GM18507 (cell line): ENCODE measurements around the gene NUP98.

Experiments
- DNase-seq: peaks from one replicate; pipeline ENCODE4 v3.0.0; 2011; ENCODE audit warnings: low read depth; ENCODE audit not compliant: insufficient read length; ENCODE audit errors: extremely low spot score
- FAIRE-seq: peaks from 2 replicates; lab custom pipeline; 2011; peaks lifted over from hg19 to GRCh38; lab: Jason Lieb, UNC

The NUP98 gene

DNA sequence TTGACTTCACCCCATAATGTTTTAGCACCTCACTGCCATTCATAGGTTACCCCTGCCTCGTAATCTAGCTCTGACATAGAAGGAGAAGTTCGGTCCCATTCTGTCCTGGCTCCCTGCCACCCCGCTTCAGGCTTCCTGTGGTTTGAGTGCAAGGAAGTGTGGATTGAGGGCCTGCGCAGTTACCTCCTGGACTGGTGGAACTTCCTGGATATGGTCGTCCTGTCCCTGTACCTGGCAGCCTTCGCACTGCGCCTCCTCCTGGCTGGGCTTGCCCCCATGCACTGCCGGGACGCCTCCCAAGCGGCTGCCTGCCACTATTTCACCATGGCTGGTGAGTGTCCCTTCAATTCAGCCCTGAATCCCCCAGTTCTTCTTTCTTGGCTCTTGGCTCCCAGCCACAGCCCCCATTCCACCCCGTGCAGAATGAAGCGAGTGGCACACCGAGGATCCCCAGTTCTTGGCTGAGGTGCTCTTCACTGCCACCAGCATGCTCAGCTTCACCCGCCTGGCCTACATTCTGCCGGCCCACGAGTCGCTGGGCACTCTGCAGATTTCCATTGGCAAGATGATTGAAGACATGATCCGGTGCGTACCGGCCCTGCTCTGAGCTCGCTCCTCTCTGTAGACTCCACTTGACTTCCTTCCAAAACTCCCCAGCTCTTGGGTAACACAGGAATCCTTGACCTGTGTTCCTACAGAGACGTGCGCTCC, 170.9 kb downstream of the NUP98 start:
- DNase-seq: no peak
- FAIRE-seq: no peak
